ENCODE data around the gene MAP3K21.

The MAP3K21 gene

DNA sequence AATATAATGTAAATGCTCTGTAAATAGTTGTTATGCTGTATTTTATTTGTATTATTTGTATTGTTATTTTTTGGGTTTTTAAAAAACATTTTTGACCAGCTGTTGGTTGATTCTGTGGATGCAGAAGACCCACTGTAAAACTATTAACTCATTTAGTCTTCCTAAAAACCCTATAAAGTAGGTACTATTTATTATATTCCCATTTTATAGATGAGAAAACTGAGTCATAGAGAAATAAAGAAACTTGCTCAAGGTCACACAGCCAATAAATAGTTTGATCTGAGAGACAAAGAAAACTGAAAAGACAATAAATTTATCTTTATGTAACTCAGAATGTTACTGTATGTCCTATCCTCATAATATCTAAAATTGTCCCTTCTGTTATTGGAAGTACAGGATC lies 1.2 kb upstream of the MAP3K21 start:
- no peak overlapping the region for H3K27ac ChIP-seq
- TF ChIP-seq, protein P1, sequence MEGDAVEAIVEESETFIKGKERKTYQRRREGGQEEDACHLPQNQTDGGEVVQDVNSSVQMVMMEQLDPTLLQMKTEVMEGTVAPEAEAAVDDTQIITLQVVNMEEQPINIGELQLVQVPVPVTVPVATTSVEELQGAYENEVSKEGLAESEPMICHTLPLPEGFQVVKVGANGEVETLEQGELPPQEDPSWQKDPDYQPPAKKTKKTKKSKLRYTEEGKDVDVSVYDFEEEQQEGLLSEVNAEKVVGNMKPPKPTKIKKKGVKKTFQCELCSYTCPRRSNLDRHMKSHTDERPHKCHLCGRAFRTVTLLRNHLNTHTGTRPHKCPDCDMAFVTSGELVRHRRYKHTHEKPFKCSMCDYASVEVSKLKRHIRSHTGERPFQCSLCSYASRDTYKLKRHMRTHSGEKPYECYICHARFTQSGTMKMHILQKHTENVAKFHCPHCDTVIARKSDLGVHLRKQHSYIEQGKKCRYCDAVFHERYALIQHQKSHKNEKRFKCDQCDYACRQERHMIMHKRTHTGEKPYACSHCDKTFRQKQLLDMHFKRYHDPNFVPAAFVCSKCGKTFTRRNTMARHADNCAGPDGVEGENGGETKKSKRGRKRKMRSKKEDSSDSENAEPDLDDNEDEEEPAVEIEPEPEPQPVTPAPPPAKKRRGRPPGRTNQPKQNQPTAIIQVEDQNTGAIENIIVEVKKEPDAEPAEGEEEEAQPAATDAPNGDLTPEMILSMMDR (conservative IDR thresholded peaks at IDR 0.05) = no peak

DNA sequence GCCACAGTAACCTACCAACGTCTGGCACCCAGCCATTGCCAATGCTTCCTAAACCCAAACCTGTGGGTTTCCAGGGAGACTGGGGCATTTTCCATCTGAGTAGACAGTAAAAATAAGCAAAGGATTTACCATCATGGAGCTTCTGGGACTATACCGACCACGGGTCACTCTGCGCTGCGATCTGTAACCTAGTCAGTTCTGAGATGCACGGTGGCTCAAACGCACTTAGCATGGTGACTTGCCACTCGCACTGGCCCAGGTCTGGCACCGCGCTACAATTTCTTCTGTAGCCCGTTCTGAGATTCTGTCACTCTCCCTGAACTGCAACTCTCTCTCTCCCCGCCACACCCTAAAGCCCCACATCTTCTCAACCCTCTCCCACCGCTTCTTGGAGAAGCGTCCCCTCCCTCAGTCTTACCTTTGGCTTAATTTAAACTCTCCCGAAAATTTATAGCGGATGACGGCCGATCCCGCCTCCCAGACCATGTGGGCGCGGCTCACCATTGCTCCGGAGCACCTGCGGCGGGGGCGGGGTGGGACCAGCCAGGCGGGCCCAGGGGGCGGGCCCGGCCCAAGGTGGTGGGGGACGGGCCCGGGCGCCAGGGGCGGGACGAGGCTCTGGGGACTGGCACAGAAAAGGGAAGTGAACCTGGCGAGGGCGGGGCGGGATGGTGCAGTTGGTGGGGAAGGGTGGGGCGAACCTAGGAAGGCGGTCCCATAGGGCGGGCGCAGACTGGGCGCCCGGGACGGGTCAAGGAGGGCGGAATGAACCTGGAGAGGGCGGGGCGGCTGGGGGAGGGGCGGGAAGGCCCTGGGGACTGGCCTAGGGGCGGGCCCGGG lies 493 bp upstream of the MAP3K21 start:
- TF ChIP-seq, protein P1 (conservative IDR thresholded peaks at IDR 0.05) = no peak
- TF ChIP-seq ZFX (IDR thresholded peaks at IDR 0.05) = no peak
- peak overlapping the region; percentile 85; the same call in 1 of the 2 replicates for H3K27ac ChIP-seq

DNA sequence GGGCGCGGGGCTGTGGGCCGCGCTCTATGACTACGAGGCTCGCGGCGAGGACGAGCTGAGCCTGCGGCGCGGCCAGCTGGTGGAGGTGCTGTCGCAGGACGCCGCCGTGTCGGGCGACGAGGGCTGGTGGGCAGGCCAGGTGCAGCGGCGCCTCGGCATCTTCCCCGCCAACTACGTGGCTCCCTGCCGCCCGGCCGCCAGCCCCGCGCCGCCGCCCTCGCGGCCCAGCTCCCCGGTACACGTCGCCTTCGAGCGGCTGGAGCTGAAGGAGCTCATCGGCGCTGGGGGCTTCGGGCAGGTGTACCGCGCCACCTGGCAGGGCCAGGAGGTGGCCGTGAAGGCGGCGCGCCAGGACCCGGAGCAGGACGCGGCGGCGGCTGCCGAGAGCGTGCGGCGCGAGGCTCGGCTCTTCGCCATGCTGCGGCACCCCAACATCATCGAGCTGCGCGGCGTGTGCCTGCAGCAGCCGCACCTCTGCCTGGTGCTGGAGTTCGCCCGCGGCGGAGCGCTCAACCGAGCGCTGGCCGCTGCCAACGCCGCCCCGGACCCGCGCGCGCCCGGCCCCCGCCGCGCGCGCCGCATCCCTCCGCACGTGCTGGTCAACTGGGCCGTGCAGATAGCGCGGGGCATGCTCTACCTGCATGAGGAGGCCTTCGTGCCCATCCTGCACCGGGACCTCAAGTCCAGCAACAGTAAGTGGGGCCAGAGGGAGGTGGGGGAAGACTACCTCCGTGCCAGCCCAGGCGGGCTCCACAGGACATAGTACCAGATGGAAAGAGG lies 808 bp downstream of the MAP3K21 start:
- peak; percentile 85 for TF ChIP-seq ZFX (IDR thresholded peaks at IDR 0.05)
- TF ChIP-seq, protein P1 (conservative IDR thresholded peaks at IDR 0.05) = no peak
- peak overlapping the region; percentile 85 for H3K27ac ChIP-seq

DNA sequence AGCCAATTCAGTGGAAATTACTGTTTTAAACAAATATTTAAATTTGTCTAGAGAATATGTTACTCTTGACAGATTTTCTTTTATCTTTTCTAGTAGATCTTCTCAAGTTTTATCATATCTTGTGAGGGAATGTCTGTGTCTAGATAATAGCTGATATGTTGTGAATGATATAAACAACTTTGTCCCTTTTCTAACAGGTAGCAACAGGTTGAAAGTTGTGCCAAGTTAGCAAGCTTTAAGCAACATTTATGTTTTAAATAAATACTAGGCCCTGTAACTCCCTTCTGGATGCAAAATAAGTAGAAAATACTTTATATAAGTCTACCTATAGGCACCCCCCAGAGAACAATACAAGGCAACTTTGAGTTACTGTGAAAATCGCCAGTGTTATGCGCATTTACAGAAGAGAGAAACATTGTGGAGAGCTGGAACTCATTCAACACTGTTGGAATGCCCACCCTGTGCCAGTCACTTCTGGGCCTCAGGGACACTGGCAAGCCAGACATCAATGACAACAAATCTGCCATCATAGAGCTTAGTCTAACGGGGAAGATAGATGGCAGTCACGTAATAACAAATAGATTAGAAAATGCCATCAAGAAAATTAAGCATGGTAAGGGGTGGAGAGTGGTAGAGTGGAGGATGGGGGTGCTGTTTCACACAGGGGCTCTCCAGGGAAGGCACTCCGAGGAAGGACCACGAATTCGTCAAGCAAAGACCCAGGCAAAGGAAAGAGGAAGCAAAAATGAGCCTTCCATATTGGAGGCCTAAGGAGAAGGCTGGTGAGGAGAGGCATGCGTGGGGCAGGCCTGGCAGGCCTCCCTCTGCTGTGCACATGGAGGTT lies 4.4 kb downstream of the MAP3K21 start:
- TF ChIP-seq, protein P1 (conservative IDR thresholded peaks at IDR 0.05) = no peak
- TF ChIP-seq ZFX (IDR thresholded peaks at IDR 0.05) = no peak
- no peak overlapping the region for H3K27ac ChIP-seq

DNA sequence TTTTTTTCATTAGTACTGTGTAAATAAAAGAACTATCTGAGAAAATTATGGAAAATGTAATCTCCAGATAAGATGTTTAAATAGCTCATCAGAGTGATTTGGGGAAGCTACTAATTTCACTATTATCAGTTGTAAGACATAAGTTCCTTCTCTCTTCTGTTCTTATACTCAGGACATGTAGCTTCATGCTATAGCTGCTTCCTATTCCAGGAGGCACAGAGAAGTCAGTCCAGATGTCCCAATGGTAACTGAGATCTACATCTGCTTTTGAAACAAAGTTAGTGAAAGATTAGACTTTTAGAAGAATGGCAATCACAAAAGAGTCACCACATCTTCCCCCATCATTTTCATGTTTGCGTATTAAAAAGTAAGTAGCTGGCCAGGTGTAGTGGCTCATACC lies 5.6 kb downstream of the MAP3K21 start:
- H3K27ac ChIP-seq = no peak overlapping the region
- TF ChIP-seq ZFX (IDR thresholded peaks at IDR 0.05) = no peak
- TF ChIP-seq, protein P1 (conservative IDR thresholded peaks at IDR 0.05) = no peak

- no peak overlapping the region for H3K27ac ChIP-seq
- no peak for TF ChIP-seq ZFX (IDR thresholded peaks at IDR 0.05)
- TF ChIP-seq, protein P1 (conservative IDR thresholded peaks at IDR 0.05) = no peak
Measured at GRCh38 chr1:233334092-233334491, 6.6 kb downstream of the MAP3K21 start.
